Hypothalamus (tissue), 51 donors: ENCODE data around the gene LRRD1.
A peak's percentile ranks its signal among the peaks of the same experiment; 100 is the strongest.
"Not testable (repeated sequence)": the region's sequence is repeated elsewhere in the genome, so short reads cannot be mapped to it uniquely, and the experiment has no call there.

Experiments used
- DNase-seq, 51 donors: peaks; one replicate each; lab custom pipeline; 2025; lab: John Stamatoyannopoulos, UW

Gene LRRD1

GRCh38 chr7:92178928-92179924 lies at the start of gene LRRD1:
Gene LRRD1, minus strand, starts transcription at chr7:92179142. Its CDS starts 13,940 bp downstream, at chr7:92165202.
- peak; percentile 39 to 91 (median 76) for DNase-seq

- no peak for DNase-seq
Measured at GRCh38 chr7:92228742-92229141, 49.8 kb upstream of the LRRD1 start.

- DNase-seq: no peak
Measured at GRCh38 chr7:92228100-92228499, 49.2 kb upstream of the LRRD1 start.

- DNase-seq: no peak
Measured at GRCh38 chr7:92226981-92227380, 48.0 kb upstream of the LRRD1 start.

DNA sequence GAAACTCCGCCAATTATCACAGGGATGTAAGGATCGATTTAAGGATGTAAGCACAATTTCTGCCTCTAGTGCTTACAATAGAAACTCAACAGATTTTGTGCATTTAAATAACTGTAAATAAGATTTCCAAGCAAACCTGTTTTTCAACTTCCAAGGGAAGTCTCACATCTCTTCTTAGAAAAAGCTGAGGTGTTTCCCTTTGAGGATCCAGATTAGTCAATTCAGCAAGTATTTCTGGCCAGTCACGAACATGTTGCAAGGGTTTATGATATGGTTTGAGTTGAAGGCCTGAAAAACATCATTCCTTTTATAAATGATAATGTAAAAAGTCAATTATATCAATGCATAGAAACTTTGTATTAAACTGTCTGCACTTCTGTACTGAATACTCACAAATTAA lies 42.8 kb upstream of the LRRD1 start:
- DNase-seq: no peak

GRCh38 chr7:92206672-92207071 lies 27.7 kb upstream of the LRRD1 start:
- no peak for DNase-seq

DNA sequence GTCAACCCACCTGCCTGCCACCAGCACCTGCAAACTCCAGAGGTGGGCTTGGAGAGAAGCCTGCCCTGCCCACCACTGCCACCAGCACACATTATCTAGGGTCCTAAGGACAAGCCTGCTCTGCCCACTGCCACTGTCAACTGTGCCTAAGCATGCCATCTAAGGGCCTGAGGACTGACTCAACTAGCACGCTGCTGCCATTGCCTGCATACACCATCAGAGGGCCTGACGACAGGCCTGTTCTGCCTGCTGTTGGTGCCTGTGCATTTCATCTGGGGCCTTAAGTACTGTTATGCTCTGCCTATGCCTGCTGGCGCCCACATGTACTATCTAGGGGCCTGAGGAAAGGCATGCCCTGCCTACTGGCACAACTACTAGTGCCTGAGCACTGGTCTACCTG lies 27.0 kb upstream of the LRRD1 start:
- DNase-seq: no peak

DNA sequence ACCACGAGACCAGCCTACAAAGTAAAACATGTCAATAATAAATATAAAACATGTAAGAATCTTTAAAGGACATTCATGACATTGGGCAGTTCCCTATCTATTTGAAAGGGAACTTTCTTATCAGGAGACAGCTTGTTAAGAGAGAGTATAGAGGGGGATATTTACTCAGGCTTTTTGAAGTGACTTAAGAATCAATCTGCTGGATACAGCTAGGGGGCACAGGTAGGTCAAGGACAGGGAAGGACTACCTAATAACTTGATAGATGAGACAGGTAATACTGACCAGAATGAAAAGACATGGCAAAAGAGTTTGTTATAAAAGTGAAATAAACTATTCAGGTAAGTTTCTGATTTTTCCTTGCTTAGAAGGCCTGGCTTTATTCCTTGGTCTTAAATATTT lies 21.8 kb upstream of the LRRD1 start:
- no peak for DNase-seq

GRCh38 chr7:92192326-92192725 lies 13.4 kb upstream of the LRRD1 start:
- DNase-seq: no peak

- not testable (repeated sequence) for DNase-seq
Measured at GRCh38 chr7:92189246-92189645, 10.3 kb upstream of the LRRD1 start.

DNA sequence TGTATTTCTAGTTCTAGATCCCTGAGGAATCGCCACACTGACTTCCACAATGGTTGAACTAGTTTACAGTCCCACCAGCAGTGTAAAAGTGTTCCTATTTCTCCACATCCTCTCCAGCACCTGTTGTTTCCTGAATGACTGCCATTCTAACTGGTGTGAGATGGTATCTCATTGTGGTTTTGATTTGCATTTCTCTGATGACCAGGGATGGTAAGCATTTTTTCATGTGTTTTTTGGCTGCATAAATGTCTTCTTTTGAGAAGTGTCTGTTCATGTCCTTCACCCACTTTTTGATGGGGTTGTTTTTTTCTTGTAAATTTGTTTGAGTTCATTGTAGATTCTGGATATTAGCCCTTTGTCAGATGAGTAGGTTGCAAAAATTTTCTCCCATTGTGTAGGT lies 5.4 kb upstream of the LRRD1 start:
- DNase-seq: not testable (repeated sequence)

- DNase-seq: no peak
Measured at GRCh38 chr7:92177362-92177761, 1.6 kb downstream of the LRRD1 start.

DNA sequence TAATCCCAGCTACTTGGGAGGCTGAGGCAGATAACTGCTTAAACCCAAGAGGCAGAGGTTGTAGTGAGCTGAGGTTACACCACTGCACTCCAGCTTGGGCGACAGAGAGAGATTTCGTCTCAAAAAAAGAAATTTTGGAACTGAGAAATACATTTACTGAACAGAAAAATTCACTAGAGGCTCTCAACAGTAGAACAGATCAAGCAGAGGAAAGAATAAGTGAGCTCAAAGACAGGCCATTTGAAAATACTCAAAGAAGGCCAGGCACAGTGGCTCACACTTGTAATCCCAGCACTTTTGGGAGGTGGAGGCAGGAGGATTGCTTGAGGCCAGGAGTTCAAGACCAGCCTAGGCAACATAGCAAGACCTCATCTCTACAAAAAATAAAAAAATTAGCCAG lies 9.4 kb downstream of the LRRD1 start:
- not testable (repeated sequence) for DNase-seq

DNA sequence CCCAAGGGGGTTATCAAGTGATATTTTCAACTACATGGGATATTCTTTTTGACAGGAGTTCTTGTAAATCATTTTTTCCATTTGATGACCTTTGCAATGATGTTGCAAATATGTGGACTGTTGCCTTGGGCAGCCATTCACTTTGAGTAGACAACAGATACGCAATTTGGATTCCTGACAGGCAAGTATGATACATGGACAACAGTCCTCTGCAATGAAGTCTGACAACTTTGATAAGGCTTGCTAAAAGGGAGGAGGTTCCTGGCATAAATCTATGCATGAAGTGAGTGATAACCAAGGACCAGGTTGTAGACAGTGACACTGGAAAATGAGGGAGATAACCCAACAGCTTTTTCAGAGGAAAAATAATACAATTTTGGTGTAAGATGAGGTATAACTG lies 17.7 kb downstream of the LRRD1 start:
- DNase-seq: no peak

DNA sequence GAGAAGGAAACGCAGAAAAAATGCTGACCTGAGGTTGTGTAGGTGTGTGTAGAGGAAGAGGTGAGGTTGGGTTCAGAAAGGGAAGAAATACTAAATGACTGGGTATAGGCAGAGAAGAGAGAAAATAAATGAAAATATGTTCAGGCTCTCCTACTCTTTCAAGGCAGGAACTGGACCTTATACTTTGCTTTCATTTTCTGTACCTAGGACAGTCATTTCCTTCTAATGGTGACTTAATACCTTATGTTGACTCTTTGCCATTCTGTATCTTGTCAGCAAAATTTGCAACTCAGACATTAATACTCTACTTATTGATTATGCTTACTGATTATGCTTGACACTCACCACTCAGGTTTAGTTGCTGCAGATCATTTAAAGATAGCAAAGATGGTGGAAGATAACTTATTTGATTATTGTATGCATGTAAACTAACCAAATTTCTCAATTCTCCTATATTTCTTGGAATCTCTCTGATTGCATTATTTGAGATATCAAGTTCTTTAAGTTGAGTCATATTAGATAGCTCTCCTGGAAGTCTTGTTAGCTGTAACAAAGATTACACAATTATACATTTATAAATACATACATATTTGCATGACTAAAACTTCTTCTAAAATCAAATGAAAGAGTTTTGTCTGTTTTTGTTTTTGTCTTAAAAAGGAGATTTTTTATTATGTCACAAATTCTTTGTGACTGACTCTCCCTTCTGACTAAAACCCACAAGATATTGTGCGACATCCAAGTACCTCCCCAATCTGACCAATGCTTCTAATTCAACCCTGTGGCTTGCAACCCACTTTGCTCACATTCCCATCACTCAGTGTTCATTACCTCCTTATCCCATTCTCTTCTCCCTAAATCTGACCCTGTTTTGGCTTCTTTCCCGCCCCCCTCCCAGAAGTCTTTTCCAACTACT lies 20.0 kb downstream of the LRRD1 start:
- DNase-seq: no peak

DNA sequence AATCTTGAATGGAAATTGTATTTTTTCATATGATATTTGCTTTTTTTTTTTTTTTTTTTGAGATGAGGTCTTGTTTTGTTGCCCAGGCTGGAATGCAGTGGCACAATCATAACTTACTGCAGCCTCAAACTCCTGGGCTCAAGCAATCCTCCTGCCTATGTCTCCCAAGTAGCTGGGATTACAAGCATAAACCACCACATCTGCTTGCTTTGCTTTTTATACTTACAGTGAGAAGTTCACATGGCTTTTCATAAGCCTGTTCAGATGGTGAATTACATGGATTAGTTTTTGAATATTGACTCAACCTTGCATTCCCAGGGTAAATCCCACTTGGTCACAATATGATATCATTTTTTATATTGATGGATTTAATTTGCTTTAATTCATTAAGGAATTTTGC lies 22.0 kb downstream of the LRRD1 start:
- DNase-seq: no peak

GRCh38 chr7:92155108-92155739 lies 23.7 kb downstream of the LRRD1 start:
- no peak for DNase-seq

DNA sequence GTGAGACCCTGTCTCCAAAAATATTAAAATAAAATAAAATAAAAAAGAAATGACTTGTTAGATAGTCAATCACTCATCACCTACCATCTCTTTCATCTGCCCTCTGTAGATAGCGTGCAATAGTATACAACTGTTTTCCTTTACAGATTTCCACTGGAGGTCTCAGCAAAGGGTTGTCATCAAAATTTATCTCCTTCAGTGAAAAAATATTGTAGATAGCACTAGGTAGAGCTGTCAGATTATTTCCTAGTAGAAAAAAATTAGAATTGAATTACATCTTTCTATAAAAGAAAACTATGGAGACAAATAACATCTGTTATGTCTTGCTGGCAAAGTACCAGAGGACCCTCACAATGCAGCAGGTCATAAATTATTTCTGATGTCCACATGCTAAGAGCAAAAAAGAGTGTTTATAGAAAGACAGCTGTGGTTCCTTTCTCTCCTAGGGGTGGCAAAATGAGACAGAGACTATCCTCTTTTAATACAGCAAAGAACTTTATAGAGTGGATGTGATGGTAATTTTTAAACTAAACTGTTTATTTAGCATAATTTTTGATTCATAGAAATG lies 28.4 kb downstream of the LRRD1 start:
- no peak for DNase-seq

DNA sequence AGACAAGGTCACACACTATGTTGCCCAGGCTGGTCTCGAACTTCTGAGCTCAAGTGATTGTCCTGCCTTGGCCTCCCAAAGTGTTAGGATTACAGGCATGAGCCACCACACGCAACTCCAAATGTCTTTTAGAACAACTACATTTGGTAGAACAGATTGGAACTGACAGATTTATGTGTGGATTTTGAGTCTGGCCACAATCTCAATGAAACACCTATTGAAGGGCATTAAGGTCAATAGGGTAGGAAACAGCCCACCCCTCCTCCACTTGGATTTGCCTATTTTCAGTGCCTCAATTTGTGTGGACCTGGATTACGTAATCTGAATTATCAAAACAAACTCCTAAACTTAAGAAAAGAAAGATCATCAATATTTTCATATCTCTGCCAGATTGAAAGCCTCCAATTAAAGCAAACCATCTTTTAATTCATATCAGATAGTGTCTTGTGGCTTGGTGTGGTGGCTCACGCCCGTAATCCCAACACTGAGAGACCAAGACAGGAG lies 29.2 kb downstream of the LRRD1 start:
- no peak for DNase-seq

GRCh38 chr7:92143192-92143880 lies 35.6 kb downstream of the LRRD1 start:
- not testable (repeated sequence) for DNase-seq
